Stimulated activated CD4-positive, alpha-beta T cell treated with anti-CD3 and anti-CD28 coated beads, Interleukin-12 subunit alpha, Interleukin-12 subunit beta, amount 100 ng/mL, for 24 hours (primary cell): ENCODE results near the gene ELMO1.

Experiments used
- DNase-seq, 2 experiments: peaks; one replicate each; pipeline ENCODE4 v3.0.0-alpha.2; 2020; ENCODE audit warnings: low read depth in 2 of 2

Gene ELMO1

DNA sequence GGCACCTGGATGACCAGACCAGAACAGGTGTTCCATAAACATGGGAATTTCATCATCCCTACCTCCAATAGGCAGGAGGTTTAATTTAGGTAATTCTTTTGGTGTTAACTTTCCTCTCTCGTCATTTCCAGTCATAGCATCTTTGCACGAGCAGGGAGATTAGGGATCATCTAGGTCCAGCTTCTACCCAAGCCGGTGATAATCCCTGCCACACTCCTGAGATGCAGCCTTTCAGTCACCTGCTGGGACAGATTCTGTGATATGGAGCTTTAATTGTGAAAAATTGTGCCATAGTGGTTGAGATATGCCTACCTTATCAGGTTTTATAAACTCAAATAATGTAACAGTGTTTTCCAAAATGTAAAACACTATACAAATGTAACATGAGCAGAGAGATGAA lies 532.5 kb downstream of the ELMO1 start:
- no peak for DNase-seq

DNA sequence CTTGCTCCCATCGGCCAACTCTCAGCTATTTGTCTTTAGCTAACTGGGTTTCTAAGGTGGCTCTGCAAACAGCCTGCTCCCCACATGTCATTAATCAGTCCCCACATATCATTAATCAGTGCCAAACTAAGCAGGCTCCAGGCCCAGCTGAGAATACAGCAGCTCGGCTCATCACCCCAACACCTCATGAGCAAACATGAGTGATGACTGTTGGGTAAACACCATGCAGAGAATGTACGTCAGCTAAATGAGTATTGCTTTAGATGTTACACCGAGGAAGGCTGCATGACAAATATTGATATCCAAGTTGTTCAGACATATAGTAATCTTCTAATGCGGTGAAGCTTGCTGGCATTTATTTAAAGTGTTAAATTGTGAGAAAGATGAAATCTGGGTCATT lies 536.9 kb downstream of the ELMO1 start:
- no peak for DNase-seq

DNA sequence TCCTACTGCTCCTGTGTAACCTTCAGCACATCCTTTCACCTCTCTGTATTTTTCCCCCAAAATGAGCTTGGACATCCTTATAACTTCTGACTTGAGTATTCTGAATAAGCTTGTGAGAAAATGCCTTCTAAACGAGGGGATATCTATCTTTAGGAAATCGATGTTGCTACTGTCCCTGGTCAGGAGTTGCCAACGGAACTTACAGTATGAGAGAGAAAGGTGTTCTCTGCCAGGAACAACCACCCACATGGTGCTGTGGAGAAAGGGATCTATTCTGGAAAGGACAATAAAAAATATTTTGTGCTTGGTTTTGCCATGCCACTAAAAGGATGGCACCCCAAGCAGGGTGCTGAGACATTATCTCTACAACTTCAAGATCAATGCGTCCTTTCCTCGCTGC lies 537.8 kb downstream of the ELMO1 start:
- no peak for DNase-seq

DNA sequence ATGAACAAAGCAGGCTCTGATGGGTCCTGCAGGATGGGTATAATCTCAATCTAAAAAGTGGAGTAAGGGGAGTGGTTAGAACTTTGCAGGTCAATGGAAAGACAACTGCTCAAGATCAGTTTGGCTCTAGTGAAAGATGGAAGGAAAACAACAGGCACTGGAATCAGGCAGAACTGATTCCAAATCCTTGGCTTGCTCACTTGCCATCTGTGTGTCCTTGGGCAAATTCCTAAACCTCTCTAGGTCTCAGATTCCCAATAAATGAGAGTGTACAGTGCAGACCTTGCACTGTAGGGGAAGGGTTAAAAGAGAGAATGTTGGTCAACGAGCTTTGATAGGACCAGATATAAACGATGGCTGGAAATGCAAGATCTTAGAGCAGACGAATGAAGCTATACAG lies 538.3 kb downstream of the ELMO1 start:
- DNase-seq = no peak

DNA sequence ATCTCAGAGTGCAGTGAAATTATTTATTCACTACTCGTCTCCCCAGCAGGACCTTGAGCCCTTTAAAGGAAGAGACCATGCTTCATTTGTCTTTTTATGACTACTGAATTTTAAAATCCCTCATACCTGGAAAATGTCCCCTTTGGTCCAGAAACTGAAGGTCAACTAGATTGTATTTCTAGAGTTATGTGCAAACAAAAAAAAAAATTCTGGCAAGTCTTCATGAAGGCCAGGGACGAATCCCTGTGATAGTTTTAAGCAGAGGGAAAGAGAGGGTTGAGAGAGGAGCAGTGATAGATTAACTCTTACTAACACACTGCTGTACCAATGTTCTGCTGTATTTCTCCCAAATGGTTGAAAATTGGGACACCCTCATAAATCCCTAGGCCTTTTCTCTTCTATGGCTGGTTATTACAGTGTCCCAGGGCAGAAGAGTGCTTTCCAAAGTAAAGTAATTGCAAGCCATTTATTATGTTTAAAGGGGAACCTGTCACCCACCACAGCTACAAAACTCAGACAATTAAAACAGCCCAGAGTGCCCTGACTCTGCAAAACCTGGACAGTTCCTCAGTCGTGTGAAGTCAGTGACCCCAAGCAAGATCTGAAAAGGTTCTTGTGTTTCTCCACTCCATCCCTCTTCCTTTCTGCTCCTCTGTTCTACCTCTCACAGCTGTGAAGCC lies 541.6 kb downstream of the ELMO1 start:
- DNase-seq = no peak

DNA sequence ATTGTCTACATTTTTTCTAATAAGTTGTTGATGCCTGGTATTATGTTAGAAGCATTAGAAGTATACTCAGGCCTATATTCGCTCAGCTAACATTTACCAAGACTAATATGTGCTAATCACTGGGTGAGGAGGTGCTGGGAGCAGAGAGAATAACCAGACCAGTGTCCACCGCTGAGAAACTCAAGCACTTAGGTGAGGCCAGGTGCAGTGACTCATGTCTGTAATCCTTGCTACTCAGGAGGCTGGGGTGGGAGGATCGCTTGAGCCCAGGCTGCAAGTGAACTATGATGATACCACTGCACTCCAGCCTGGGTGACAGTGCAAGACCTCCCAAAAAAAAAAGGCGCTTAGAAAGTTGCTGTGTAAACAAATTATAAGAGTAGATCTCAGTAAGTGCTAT lies 542.2 kb downstream of the ELMO1 start:
- DNase-seq = no peak

DNA sequence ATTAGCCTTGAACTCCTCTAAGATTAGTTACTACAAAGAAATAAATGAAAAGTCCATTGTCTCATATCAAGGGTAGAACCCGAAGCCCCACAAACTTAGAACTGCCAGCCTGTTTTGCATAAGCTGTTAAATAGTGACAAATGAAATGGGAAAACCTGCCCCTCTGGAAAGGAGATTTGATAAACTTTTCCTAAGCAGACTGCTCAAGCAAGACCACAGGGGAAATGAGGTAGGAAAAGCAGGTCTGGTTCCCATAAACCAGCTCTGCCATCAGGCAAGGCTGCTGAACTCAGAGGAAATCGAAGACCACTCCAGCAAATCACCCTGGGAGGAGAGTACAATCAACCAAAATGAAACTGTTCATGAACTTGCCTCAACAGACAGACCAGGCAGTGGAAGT lies 542.8 kb downstream of the ELMO1 start:
- DNase-seq = no peak

DNA sequence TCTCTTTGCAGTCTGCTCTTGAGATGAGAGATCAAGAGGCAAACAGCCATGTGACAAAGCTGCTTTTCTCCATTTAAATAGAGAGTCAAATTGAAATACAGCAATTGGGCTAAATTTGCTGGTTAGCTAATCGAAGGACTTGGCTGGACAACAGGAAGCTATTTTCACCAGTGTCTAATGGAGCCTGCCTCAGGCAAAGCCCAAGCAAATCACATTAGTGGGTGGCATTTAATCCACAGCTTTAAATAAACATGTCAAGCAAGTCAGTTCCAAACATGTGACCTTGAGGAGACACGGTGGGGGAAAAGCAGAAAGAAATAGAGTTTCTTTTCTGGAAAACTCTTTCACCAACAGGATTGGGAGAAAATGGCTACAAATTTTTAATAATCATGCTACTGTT lies 543.9 kb downstream of the ELMO1 start:
- DNase-seq = no peak

DNA sequence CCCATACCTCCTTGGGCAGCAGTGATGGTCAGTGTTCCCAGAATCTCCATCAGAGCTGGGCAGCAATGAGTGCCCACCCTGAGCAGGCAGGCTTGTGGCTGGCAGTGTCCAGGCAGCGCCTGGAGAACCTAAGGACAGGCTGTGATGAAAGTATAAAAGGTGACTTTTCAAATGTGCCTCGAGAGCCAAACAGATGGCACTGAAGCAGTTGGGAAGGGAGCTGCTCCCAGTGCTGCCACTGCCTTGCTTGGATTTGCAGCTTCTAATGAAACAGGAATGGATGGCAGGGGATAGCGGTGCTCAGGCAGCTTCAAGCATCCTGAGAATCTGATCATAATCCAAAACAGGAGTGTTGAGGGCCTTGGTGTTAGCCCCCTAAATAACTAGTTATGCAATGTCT lies 544.6 kb downstream of the ELMO1 start:
- DNase-seq = no peak

DNA sequence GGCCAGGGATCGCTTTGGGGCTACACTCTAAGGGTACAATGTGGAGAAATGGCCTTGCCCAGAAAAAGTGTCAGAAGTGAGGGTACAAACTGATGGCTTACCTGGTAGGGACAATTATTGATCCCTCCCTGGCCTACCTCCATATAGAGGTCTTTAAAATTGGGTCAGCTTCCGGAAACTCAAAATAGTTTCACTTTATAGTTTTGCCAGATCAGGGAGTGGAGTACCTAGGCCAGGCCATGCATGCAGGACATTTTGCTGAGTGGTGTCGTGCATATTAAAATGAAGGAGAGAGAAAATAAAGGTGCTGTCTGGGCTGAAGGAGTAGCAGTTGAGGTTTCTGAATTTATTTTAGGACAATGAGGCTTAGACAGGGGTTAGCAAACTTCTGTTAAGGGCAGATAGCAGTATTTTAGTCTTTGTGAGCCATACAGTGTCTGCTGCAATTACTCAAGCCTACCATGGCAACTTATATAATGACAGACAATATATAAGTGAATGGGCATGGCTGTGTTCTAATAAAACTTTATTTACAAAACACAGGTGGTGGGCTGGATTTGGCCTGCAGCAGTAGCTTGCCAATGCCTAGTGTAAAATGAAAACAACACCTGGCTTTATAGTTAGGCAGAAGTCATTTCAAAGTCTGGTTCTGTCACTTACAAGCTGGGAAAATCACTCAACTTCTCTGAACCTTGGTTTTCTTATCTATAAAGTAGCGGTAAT lies 547.5 kb downstream of the ELMO1 start:
- DNase-seq = no peak

DNA sequence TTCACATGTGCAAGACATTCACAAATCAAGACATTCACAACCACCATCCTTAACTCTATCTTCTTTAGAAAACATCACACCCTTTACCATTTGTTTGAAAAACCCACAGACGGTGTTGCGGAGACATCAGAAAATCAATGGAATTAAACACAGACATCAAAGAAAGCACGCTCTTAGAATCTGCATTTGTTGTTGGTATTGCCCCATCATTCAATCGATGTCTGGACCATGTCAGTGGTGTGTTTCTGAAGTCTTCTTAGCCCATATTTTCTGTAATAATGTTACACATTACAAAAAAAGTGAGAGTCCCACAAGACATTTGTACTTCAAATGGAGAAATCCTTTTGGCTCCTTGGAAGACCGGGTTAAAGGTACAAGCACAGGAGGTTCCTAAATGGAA lies 550.5 kb downstream of the ELMO1 start:
- no peak for DNase-seq

DNA sequence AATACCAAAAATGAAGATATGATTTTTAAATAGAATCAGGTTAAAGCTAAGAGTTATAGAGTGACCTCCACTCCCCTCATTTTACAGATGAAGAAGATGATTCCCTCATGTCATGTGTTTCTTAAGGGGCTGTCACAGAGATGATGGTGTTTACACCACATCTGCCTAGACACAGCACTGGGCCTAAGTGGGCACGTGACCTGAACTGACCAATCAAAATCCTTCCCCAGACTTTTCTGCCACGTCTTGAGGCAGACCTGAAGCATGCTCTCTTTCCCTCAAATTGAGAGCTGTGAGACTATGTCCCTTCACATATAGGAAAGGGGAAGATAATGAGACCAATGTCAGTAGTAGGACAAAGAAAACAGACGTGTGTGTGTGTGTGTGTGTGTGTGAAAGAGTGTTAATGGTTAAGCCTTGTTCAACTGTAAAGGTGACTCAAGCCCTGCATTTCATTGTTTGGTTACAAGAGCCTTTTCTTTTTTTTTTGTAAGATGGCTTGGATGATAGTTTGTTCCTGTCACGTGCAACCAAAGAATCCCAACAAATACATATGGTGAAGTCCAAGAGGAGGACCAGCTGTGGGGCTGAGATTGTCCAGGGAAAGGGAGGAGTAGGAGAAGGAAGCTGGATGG lies 551.6 kb downstream of the ELMO1 start:
- DNase-seq = no peak

DNA sequence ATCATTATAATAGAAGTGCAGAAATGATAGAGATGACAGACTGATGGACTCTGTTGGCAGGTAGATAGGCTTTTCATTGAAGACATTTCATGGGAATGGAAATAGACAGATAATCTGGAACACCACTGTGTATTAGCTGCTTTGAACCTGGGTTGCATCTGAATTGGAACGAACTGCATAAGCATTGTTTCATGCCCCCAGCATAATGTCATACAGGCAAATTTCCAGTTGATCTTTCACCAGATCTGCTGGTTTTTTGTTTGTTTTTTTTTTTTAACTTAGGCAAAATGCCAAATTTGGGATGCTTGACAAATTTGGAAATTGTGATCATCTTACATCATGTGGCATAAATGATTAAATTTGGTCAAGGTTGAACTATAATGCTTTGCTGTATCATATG lies 552.2 kb downstream of the ELMO1 start:
- DNase-seq = no peak

DNA sequence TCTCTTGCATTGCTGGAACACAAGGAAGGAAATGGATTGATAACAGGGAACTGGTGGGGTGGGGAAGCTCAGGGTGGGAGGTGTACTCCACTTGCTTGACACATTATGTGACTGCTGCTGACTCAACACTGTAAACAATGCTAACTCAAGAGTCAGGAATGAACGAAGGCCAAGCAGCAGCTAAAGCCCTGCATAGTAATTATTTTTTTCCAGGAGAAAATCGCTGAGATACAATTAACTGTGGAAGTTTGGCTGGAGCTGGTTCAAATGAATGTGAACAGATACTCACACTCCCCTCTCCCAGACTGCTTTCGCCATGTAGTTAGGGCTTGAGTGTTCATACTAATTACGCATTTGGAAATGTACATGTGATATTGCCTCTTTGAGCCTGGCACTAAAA lies 553.5 kb downstream of the ELMO1 start:
- DNase-seq = no peak

DNA sequence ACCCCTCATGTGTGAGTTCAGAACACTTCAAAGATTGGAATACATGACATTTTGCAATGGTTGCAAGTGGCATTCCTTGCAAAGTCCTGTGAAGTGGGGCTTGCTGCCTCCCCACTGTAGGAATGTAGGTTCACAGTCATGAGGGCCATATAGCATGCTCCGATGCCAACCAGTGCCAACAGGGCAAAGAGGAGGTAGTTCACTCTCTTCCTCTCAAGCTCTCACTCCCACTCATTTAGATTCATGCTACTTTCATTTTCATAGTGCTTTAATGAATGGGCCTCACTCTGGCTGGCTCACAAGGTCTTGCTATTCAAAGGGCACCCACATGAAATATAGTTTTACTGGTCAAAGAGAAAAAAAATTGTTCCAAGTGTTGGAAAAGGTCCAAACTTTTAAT lies 554.5 kb downstream of the ELMO1 start:
- no peak for DNase-seq

DNA sequence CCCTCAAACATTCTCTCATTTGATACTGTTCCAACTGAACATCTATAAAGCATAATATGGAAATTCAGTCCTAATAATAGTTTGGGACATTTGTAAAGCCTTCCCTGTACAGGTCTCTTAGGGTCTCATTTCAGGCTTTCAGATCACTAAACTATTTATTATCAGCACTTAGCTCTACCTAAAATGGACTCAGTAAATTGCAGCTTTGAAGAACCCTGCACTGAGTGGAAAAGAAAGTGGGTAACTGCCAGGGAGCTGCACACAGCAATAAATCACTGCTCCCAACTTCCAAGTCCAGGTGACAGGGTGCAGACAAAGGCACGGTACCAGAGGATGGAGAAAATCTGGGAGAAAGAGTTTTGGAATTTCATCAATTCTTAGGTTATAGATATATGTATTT lies 559.5 kb downstream of the ELMO1 start:
- DNase-seq = no peak

DNA sequence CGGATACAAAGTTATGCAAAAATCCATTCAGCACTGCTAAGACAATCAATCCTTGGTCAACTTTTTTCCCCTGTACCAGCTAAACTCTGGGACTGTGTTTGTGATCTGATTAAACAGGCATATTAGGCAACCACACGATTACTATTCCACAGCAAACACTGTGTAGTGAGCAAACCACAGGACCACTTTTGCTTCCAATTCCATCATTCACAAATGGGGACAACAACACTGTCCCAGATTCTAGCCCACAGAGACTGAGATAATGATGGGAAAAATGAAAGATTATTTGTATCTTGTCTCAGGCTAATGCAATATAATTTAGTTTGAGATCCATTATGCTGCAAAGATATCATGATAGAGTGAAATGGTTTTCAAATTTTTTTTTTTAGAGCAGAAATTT lies 560.7 kb downstream of the ELMO1 start:
- DNase-seq = no peak

DNA sequence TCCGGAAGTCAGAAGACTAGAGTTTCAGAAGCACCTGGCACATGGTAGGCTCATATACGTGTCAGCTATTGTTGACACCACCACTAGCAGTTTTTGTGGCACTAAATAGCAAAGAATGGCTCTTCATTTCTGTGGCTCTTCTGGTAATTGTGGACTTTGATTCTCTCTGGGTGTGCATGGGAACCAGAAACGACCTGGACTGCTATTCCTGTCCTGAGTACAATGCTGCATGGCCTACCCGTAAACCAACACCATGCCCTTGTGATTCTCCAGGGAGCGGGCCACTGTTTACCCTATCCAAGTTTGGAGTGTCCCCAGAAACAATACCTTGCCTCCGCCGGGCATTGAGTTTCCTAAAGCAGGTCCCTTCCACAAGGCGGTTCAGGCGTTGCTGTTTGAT lies 561.4 kb downstream of the ELMO1 start:
- no peak for DNase-seq

DNA sequence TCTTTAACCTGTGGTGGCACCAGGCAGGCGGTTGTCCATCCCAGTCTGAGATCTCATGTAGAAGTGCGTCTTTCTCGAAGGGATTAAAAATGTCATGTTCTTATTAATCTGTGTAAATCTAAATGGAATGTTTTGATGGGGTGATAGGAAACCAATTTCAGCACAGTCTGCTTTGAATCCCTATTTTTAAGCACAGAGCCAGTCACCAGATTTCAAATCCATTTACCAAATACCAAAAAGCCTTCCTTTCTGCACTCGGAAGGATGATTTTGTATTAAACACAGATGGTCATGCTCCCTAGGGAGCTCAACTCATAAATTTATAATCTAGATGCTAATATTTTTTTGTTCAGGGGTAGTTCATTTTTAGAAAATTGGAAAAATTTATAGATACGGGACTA lies 563.8 kb downstream of the ELMO1 start:
- no peak for DNase-seq

DNA sequence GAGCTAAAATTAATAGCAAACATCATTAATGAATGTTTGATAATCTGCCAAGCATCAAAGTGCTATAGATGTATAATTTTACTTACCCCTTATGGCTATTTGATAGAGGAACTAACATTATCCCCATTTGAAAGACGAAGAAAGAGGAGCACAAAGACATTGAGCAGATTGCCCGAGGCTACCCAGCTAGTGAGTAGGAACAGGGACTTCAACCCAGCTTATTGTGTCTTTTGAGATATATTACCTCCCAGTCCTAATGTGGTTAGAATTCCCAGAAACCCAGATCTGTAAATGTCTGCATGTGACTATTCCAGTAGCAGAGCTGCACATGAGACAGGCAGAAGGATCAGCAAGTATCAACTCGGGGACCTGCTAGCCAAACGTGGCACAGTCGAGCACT lies 564.3 kb downstream of the ELMO1 start:
- no peak for DNase-seq

DNA sequence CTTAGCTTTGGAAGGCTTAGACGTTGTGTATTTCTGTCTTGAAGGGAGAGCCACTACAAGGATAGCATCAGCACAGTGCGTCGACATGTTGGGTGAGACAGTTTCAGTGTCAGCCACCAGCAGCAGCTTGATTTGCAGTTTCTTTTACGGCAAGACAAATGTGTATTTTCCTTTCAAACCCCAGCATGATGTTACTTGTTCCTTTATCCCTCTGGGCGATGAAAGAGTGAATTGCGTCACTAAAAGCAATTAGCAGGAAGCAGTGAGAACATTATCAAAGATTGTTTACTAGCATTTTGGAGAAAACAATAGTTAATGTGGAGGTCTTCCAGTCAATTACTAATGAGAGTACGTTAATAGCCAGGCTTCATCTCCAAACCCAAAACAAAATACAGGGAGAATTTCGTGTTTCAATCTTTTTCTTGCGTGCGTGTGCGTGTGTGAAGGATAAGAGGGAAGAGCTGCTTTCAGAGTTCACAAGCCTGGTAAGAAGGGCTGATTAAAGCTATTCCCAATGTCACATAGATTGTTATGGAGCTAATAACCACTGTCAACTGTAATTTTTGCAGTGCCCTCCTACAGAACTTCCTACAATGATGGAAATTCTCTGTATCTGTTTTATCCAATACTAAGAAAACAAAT lies 567.3 kb downstream of the ELMO1 start:
- no peak for DNase-seq

DNA sequence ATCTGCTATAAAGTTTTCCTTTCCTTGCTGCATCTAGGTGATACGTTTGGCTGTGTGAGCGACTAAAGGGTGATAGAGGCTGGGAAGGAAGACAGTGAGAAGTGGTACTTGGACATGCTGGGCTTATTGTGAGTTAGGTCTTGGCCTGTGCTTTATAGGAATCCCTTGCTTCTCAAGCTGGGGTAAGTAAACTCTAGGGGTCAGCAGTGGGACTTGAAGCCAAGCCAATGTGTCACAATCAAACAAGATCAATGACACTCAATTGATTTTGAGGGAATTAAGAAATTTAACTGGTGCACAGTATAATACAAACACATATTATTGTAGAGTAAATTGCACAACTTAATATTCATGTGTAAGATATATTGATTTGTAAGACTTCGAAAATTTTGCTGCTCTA lies 568.6 kb downstream of the ELMO1 start:
- DNase-seq = no peak

DNA sequence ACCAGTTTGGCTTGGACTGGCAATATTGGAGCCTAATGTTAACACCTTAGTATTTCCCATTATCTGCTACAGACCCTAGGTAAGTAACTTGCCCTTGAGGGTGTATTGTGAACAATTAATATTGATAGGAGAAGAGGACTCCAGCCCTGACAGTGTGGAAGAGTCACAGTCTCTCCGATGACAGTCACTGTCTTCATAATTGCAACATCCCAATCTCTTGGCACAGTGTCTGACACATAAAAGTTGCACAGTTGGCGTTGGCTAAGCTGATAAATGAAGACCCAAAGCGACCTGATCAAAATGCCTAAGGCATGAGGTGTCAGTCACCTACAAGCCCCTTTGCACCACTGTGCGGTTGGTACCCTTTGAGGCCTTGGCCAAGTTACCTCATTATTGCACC lies 569.6 kb downstream of the ELMO1 start:
- DNase-seq = no peak
